NCI-H446 treated with DMSO at 0.1 percent for 48 hours (cell line): ENCODE data around the gene HMG20B.
"Not testable (repeated sequence)": the region's sequence is repeated elsewhere in the genome, so short reads cannot be mapped to it uniquely, and the experiment has no call there.

Experiments
- DNase-seq: peaks from one replicate; lab custom pipeline; 2025; lab: John Stamatoyannopoulos, UW

HMG20B gene

GRCh38 chr19:3556423-3556977 lies 16.2 kb upstream of the HMG20B start:
- no peak for DNase-seq

GRCh38 chr19:3556978-3557460 lies 15.7 kb upstream of the HMG20B start:
- DNase-seq, result no peak

GRCh38 chr19:3557461-3558248 lies 15.1 kb upstream of the HMG20B start, which contains the start of gene MFSD12:
Gene MFSD12, minus strand, starts transcription at chr19:3557586. Its CDS starts 183 bp downstream, at chr19:3557403.
- DNase-seq, result peak; percentile 79

GRCh38 chr19:3563709-3564524 lies 8.8 kb upstream of the HMG20B start:
- no peak for DNase-seq

- no peak for DNase-seq
Observed at GRCh38 chr19:3565139-3565538, 7.6 kb upstream of the HMG20B start.

GRCh38 chr19:3570042-3570441 lies 2.7 kb upstream of the HMG20B start:
- not testable (repeated sequence) for DNase-seq

GRCh38 chr19:3570606-3571011 lies 2.1 kb upstream of the HMG20B start:
- no peak for DNase-seq

- DNase-seq, result peak; percentile 99
Observed at GRCh38 chr19:3572132-3572854, 451 bp upstream of the HMG20B start.

- no peak for DNase-seq
Observed at GRCh38 chr19:3573162-3573857, 566 bp downstream of the HMG20B start.

- DNase-seq, result peak; percentile 86
Observed at GRCh38 chr19:3573858-3574637, 1.3 kb downstream of the HMG20B start.

GRCh38 chr19:3575260-3575741 lies 2.6 kb downstream of the HMG20B start:
- no peak for DNase-seq

- no peak for DNase-seq
Observed at GRCh38 chr19:3575949-3576673, 3.4 kb downstream of the HMG20B start.

- no peak for DNase-seq
Observed at GRCh38 chr19:3576696-3577443, 4.1 kb downstream of the HMG20B start.

GRCh38 chr19:3577723-3578344 lies 5.1 kb downstream of the HMG20B start:
- no peak for DNase-seq

GRCh38 chr19:3578390-3578789 lies 5.6 kb downstream of the HMG20B start:
- DNase-seq, result no peak

- DNase-seq, result no peak
Observed at GRCh38 chr19:3580156-3580934, 7.6 kb downstream of the HMG20B start.

- not testable (repeated sequence) for DNase-seq
Observed at GRCh38 chr19:3581792-3582191, 9.0 kb downstream of the HMG20B start.
